Cardiac muscle cell (in vitro differentiated cells and primary cell): ENCODE data around the gene PTHLH. TPM values are rescaled to one million over a fixed set of nuclear protein-coding genes. Genes with fewer than 3 reads are reported as not detected.

ENCODE experiments used
- DNase-seq, 2 donors: peaks; one replicate each; pipeline versions ENCODE4 v3.0.0 to v3.0.0-alpha.2; 2010 to 2017; ENCODE audit warnings: low read depth in 1 of 2, low spot score in 1 of 2
- H3K27ac ChIP-seq: fragments of 200-600 bp; sonication (generic); 2 replicates; pipeline ENCODE4 v1.5.1; 2016
- H3K27me3 ChIP-seq: fragments of 200-600 bp; sonication (generic); 2 replicates; pipeline ENCODE4 v1.6.0; 2016; ENCODE audit warnings: control low read depth
- H3K36me3 ChIP-seq: fragments of 200-600 bp; sonication (generic); 2 replicates; pipeline ENCODE4 v1.5.1; 2016; ENCODE audit warnings: control low read depth
- H3K4me1 ChIP-seq: fragments of 200-600 bp; sonication (generic); 2 replicates; pipeline ENCODE4 v1.8.1; 2017; ENCODE audit warnings: low read depth, mild to moderate bottlenecking, mixed run types
- H3K4me3 ChIP-seq: fragments of 200-600 bp; sonication (generic); 2 replicates; pipeline ENCODE4 v1.5.1; 2016; ENCODE audit warnings: mild to moderate bottlenecking
- H3K9me3 ChIP-seq: fragments of 200-600 bp; sonication (generic); 2 replicates; pipeline ENCODE4 v1.5.1; 2017; ENCODE audit warnings: low read depth, mild to moderate bottlenecking, control low read depth
- polyA plus RNA-seq: library from polyadenylated mRNA; unstranded; fragments of >200 nt; fragmentation: Nextera tagmentation; extraction: Ambion mirVana; gene quantifications from 2 replicates; pipeline ENCODE4 v1.2.1, GENCODE V29; 2016
- total RNA-seq: library from RNA; depleted of rRNA; stranded (reverse); fragments of >200 nt; gene quantifications from 2 replicates; pipeline ENCODE4 v1.2.3, GENCODE V29; 2016
- TF ChIP-seq, protein P1 (sequence below): IDR thresholded peaks from 2 replicates; pipeline ENCODE4 v1.5.1; 2012; ENCODE audit warnings: low read depth, mild to moderate bottlenecking, low read length

PTHLH gene
- total and polyA plus RNA-seq, 2 experiments from 2014 or later = not detected

DNA sequence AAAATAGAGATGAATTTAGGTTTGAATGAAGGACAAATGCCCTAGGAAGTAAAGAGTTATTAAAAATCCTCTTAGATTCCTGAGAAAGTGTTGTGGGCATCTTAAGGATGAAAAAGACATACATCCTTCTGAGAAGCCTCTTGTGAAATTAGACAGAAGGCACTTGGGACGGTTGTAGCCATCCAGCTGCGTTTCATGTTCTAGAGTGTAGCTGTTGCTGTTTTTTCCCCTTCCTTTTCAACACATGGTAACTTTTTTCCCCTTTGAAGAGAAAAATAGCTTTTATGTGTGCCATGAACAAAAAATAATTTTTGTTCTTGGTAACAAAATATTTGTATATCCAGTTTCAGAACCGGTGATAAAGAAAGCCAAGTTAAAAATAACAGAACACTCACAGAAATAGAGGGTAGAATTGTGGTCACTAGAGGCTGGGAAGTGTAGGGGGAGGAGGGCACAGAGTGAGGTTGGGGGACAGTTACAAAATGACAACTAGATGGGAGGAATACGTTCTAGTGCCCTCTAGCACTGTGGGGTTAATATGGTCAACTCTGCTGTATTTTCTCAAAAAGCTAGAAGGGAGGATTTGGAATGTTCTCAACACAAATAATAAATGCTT is 58.4 kb downstream of the PTHLH start:
- DNase-seq = no peak
- no peaks in the 10 kb centered on the region for H3K9me3 ChIP-seq
- H3K27me3 ChIP-seq = no peaks in the 10 kb centered on the region
- TF ChIP-seq, protein P1, sequence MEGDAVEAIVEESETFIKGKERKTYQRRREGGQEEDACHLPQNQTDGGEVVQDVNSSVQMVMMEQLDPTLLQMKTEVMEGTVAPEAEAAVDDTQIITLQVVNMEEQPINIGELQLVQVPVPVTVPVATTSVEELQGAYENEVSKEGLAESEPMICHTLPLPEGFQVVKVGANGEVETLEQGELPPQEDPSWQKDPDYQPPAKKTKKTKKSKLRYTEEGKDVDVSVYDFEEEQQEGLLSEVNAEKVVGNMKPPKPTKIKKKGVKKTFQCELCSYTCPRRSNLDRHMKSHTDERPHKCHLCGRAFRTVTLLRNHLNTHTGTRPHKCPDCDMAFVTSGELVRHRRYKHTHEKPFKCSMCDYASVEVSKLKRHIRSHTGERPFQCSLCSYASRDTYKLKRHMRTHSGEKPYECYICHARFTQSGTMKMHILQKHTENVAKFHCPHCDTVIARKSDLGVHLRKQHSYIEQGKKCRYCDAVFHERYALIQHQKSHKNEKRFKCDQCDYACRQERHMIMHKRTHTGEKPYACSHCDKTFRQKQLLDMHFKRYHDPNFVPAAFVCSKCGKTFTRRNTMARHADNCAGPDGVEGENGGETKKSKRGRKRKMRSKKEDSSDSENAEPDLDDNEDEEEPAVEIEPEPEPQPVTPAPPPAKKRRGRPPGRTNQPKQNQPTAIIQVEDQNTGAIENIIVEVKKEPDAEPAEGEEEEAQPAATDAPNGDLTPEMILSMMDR = no peak
- H3K36me3 ChIP-seq = no peaks in the 10 kb centered on the region
- no peak overlapping the region for H3K4me3 ChIP-seq
- H3K4me1 ChIP-seq = no peaks in the 10 kb centered on the region
- no peak overlapping the region for H3K27ac ChIP-seq

DNA sequence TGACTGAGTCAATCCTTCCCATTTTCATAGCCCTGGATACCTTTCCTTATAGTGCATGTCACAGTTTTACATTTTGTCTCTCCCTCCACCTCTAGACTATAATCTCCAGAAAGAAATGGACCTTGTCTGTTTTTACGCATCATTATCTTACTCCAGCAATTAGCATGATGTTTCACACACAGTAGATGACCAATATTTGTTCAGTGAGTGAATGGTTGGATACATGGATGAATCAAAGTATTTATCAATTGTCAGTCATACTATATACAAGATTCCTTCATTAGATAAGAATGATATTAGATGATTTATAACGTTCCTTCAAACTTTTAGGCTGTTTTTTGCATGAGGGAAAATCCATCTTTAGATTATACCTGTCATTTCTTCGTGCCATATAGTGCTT is 61.1 kb downstream of the PTHLH start:
- H3K4me3 ChIP-seq = no peak overlapping the region
- H3K9me3 ChIP-seq = no peaks in the 10 kb centered on the region
- no peaks in the 10 kb centered on the region for H3K4me1 ChIP-seq
- TF ChIP-seq, protein P1 = no peak
- no peak for DNase-seq
- no peaks in the 10 kb centered on the region for H3K27me3 ChIP-seq
- H3K36me3 ChIP-seq = no peaks in the 10 kb centered on the region
- no peak overlapping the region for H3K27ac ChIP-seq

Other genes with a start within 250 kb of the PTHLH start
- 27.4 and 42.2 TPM in 2 replicates for gene KLHL42, start 192.5 kb downstream of the PTHLH start, total RNA-seq
- 25.7 and 26.5 TPM in 2 replicates for gene KLHL42, start 192.5 kb downstream of the PTHLH start, polyA plus RNA-seq
- not detected in 2 replicates for gene MANSC4, start 192.5 kb downstream of the PTHLH start, total RNA-seq
- not detected in 2 replicates for gene MANSC4, start 192.5 kb downstream of the PTHLH start, polyA plus RNA-seq
- gene CCDC91, start 217.7 kb upstream of the PTHLH start, total RNA-seq = 10.9 and 13.9 TPM in 2 replicates
- 25.5 and 26.3 TPM in 2 replicates for gene CCDC91, start 217.7 kb upstream of the PTHLH start, polyA plus RNA-seq